CD4-positive, alpha-beta T cell (primary cell): ENCODE results near the gene DSE. TPM values are rescaled to one million over a fixed set of nuclear protein-coding genes. Genes with fewer than 3 reads are reported as not detected.

Source experiments
- ATAC-seq: fragments of 200-7000 bp; cut with Tn5 transposase; one replicate; pipeline ENCODE4 v1.10.0; 2022; ENCODE audit warnings: mild to moderate bottlenecking; ENCODE audit not compliant: poor library complexity
- CTCF ChIA-PET: fragments of 350-600 bp; sonication (Branson Sonifier 250); formaldehyde crosslinking; loops from one replicate; lab custom pipeline; 2021; ENCODE audit warnings: antibody characterized with exemption, inconsistent platforms; lab: Charles Lee
- POLR2A ChIA-PET: fragments of 350-600 bp; sonication (Branson Sonifier 250); formaldehyde crosslinking; loops from one replicate; lab custom pipeline; 2021; ENCODE audit warnings: antibody characterized with exemption, inconsistent platforms; lab: Charles Lee
- DNase-seq, 14 experiments: peaks; one replicate each; pipeline ENCODE4 v3.0.0-alpha.2; 2013 to 2020; ENCODE audit warnings: mixed read lengths in 2 of 14
- H3K27ac ChIP-seq, 2 donors: one replicate each; pipeline versions ENCODE4 v1.5.1 to v1.7.0; 2013; ENCODE audit warnings: low read length in 2 of 2, low read depth in 1 of 2, mild to moderate bottlenecking in 1 of 2
- H3K27me3 ChIP-seq, 2 experiments: 1 replicate in 1 of 2; 2 replicates in 1 of 2; pipeline versions ENCODE4 v1.6.1 to v1.7.0; 2013; ENCODE audit warnings: low read length in 2 of 2, control low read depth in 1 of 2, mild to moderate bottlenecking in 1 of 2, moderate library complexity in 1 of 2; ENCODE audit not compliant: insufficient read depth in 2 of 2, control insufficient read depth in 1 of 2
- H3K36me3 ChIP-seq: one replicate; pipeline ENCODE4 v1.6.1; 2013; ENCODE audit warnings: low read length, control low read depth; ENCODE audit not compliant: insufficient read depth
- H3K4me1 ChIP-seq: one replicate; pipeline ENCODE4 v1.6.1; 2013; ENCODE audit warnings: low read length, control low read depth; ENCODE audit not compliant: insufficient read depth
- H3K4me3 ChIP-seq: one replicate; pipeline ENCODE4 v1.5.1; 2013; ENCODE audit warnings: mild to moderate bottlenecking, low read length, moderate library complexity
- H3K9me3 ChIP-seq, 2 experiments: 1 replicate in 1 of 2; 2 replicates in 1 of 2; pipeline versions ENCODE4 v1.6.1 to v1.7.0; 2013; ENCODE audit warnings: low read length in 2 of 2, mild to moderate bottlenecking in 2 of 2, control low read depth in 1 of 2, moderate library complexity in 1 of 2; ENCODE audit not compliant: control insufficient read depth in 1 of 2, insufficient read depth in 1 of 2
- H3K27ac Mint-ChIP-seq: one replicate; pipeline ENCODE4 v1.8.0; 2020; ENCODE audit warnings: mixed read lengths
- H3K27me3 Mint-ChIP-seq: one replicate; pipeline ENCODE4 v1.8.0; 2021; ENCODE audit warnings: mixed read lengths
- H3K36me3 Mint-ChIP-seq: one replicate; pipeline ENCODE4 v1.8.0; 2021; ENCODE audit warnings: low read depth, mixed read lengths
- H3K4me1 Mint-ChIP-seq: one replicate; pipeline ENCODE4 v1.8.0; 2021; ENCODE audit warnings: low read depth, mixed read lengths
- H3K4me3 Mint-ChIP-seq: one replicate; pipeline ENCODE4 v1.8.0; 2020; ENCODE audit warnings: mild to moderate bottlenecking, mixed read lengths
- H3K9me3 Mint-ChIP-seq: one replicate; pipeline ENCODE4 v1.8.0; 2020; ENCODE audit warnings: mixed read lengths
- intact Hi-C, 2 experiments: fragments of 100-400 bp; cut with DNase I in 1 of 2; cut with micrococcal nuclease in 1 of 2; formaldehyde crosslinking; loops; one replicate each; pipeline versions ENCODE4 v1.15.1 to v1.9.0; 2023 to 2025; cut with DNase I, micrococcal nuclease
- total RNA-seq, 174 experiments: library from RNA in 2 of 174; stranded (reverse) in 2 of 174; gene quantifications; one replicate each; pipeline ENCODE4 v1.2.3 and lab custom pipeline; 2021 to 2026
- TF ChIP-seq, protein P1 (sequence below): fragments of 200-600 bp; IDR thresholded peaks from one replicate; pipeline ENCODE4 v1.8.0; 2022; ENCODE audit warnings: antibody characterized with exemption, mild to moderate bottlenecking

The DSE gene
- total RNA-seq, 2 experiments from 2014 or later: 7.5 to 8.0 TPM

DNA sequence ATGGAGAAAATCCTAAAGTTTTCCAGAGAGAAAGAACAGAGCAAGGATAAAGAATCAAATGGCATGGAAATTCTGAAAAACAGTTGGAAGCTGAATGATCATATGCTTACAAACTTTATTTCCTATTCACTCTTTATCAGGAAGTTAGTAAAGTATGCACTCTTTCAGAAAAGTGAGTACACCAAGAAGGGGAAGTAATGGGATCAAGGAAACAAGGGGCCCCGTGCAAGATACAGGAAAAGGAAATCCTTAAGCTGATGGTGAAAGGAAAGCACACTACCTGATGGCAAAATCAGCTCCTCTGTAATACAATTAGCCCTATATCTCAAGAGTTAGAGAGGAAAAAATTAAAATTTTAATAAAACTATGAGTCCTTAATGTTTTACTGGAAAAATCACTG, 104.4 kb downstream of the DSE start:
- Histone ChIP-seq H3K4me1 (peaks cover 2% of the 10 kb centered on the region), H3K36me3 (no peaks in the 10 kb centered on the region), H3K9me3 (no peaks in the 10 kb centered on the region), H3K4me3 (no peak overlapping the region), H3K27me3 (no peaks in the 10 kb centered on the region), H3K27ac (no peak overlapping the region)
- ATAC-seq (no peak), DNase-seq (peak in 1 of 14 experiments; percentile 15)
- ChIA-PET POLR2A (no interaction called here), CTCF (no interaction called here)
- TF ChIP-seq, protein P1, sequence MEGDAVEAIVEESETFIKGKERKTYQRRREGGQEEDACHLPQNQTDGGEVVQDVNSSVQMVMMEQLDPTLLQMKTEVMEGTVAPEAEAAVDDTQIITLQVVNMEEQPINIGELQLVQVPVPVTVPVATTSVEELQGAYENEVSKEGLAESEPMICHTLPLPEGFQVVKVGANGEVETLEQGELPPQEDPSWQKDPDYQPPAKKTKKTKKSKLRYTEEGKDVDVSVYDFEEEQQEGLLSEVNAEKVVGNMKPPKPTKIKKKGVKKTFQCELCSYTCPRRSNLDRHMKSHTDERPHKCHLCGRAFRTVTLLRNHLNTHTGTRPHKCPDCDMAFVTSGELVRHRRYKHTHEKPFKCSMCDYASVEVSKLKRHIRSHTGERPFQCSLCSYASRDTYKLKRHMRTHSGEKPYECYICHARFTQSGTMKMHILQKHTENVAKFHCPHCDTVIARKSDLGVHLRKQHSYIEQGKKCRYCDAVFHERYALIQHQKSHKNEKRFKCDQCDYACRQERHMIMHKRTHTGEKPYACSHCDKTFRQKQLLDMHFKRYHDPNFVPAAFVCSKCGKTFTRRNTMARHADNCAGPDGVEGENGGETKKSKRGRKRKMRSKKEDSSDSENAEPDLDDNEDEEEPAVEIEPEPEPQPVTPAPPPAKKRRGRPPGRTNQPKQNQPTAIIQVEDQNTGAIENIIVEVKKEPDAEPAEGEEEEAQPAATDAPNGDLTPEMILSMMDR: no peak
- no peak overlapping the region for H3K4me3 Mint-ChIP-seq
- no peaks in the 10 kb centered on the region for H3K36me3 Mint-ChIP-seq
- intact Hi-C loops: no loop called here
- peaks cover 20% of the 10 kb centered on the region for H3K4me1 Mint-ChIP-seq
- H3K9me3 Mint-ChIP-seq: no peaks in the 10 kb centered on the region
- H3K27ac Mint-ChIP-seq: no peak overlapping the region
- no peaks in the 10 kb centered on the region for H3K27me3 Mint-ChIP-seq

GRCh38 chr6:116476002-116476678, 105.4 kb downstream of the DSE start:
- Histone ChIP-seq H3K27me3 (no peaks in the 10 kb centered on the region), H3K4me3 (no peak overlapping the region), H3K4me1 (peaks cover 2% of the 10 kb centered on the region), H3K9me3 (no peaks in the 10 kb centered on the region), H3K36me3 (no peaks in the 10 kb centered on the region), H3K27ac (no peak overlapping the region)
- TF ChIP-seq, protein P1: no peak
- H3K36me3 Mint-ChIP-seq: no peaks in the 10 kb centered on the region
- peak; percentile 68 for ATAC-seq
- peaks cover 20% of the 10 kb centered on the region for H3K4me1 Mint-ChIP-seq
- H3K27ac Mint-ChIP-seq: no peak overlapping the region
- H3K4me3 Mint-ChIP-seq: no peak overlapping the region
- H3K27me3 Mint-ChIP-seq: no peaks in the 10 kb centered on the region
- CTCF ChIA-PET: no interaction called here
- intact Hi-C loops: no loop called here
- no peaks in the 10 kb centered on the region for H3K9me3 Mint-ChIP-seq
- DNase-seq: peak in 4 of 14 experiments; percentile 9 to 64 (median 47)
- POLR2A ChIA-PET: no interaction called here

DNA sequence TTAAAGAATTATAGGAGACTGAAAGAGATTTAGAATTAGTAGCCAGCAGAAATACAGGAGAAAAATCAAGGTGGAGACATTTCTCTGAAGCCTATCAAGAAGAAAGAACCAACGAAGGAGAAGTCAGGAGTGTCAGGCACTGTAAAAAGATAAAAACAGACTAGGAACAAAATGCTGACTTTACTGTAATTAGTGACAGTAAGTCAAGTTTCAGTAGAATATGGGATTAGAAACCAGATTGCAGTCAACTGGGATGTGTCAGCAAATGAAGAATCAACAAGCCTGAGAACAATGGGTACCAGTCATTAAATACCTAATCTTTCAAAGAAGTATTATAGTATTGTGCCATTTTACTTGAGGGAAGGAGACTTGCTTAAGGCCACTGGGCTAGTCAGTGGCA, 112.0 kb downstream of the DSE start:
- H3K4me3 ChIP-seq: no peak overlapping the region
- peaks cover 0 to 9% of the 10 kb centered on the region in 2 experiments for H3K27me3 ChIP-seq
- H3K27ac ChIP-seq: no peak overlapping the region
- H3K9me3 ChIP-seq: no peaks in the 10 kb centered on the region
- ATAC-seq: no peak
- intact Hi-C loops: no loop called here
- no peak for DNase-seq
- TF ChIP-seq, protein P1: no peak
- H3K4me1 ChIP-seq: no peaks in the 10 kb centered on the region
- H3K4me3 Mint-ChIP-seq: no peak overlapping the region
- no peaks in the 10 kb centered on the region for H3K36me3 Mint-ChIP-seq
- no peaks in the 10 kb centered on the region for H3K36me3 ChIP-seq
- H3K27me3 Mint-ChIP-seq: peaks cover 15% of the 10 kb centered on the region
- H3K27ac Mint-ChIP-seq: no peak overlapping the region
- ChIA-PET CTCF (no interaction called here), POLR2A (no interaction called here)
- H3K9me3 Mint-ChIP-seq: no peaks in the 10 kb centered on the region
- no peaks in the 10 kb centered on the region for H3K4me1 Mint-ChIP-seq
